GM06990 (cell line): ENCODE results near the gene GLOD5.

Experiments
- DNase-seq: peaks from one replicate; pipeline ENCODE4 v3.0.0-alpha.2; 2011; ENCODE audit not compliant: insufficient read length; ENCODE audit errors: extremely low read depth
- H3K27me3 ChIP-seq: replicated peaks from 2 replicates; pipeline ENCODE4 v1.6.0; 2011; ENCODE audit warnings: low read length; ENCODE audit not compliant: control insufficient read depth, insufficient read depth
- H3K36me3 ChIP-seq: 2 replicates; pipeline ENCODE4 v1.5.1; 2011; ENCODE audit warnings: low read length; ENCODE audit not compliant: control insufficient read depth, insufficient read depth
- H3K4me3 ChIP-seq: replicated peaks from 2 replicates; pipeline ENCODE4 v1.5.1; 2011; ENCODE audit warnings: low read depth, mild to moderate bottlenecking, control low read depth, low read length
- CTCF ChIP-seq: IDR thresholded peaks from 2 replicates; pipeline ENCODE4 v1.5.1; 2011; ENCODE audit warnings: low read length, control low read depth, mild to moderate bottlenecking, inconsistent platforms; ENCODE audit not compliant: insufficient read depth, poor library complexity, severe bottlenecking

Gene GLOD5

GRCh38 chrX:48798318-48798717 lies 36.8 kb downstream of the GLOD5 start:
- no peak for DNase-seq
- TF ChIP-seq CTCF = no peak
- H3K4me3 ChIP-seq = no peak overlapping the region
- H3K27me3 ChIP-seq = no peaks in the 10 kb centered on the region
- H3K36me3 ChIP-seq = no peaks in the 10 kb centered on the region

- peak overlapping the region; percentile 74 for H3K4me3 ChIP-seq
- no peaks in the 10 kb centered on the region; the same call in 1 of the 2 replicates for H3K36me3 ChIP-seq
- H3K27me3 ChIP-seq = no peaks in the 10 kb centered on the region
- no peak for DNase-seq
- no peak for TF ChIP-seq CTCF
Measured at GRCh38 chrX:48800574-48801279, 39.2 kb downstream of the GLOD5 start.

GRCh38 chrX:48801280-48802088 lies 39.9 kb downstream of the GLOD5 start, which contains the start of gene HDAC6:
Gene HDAC6, plus strand, starts transcription at chrX:48802067. Its CDS starts 626 bp downstream, at chrX:48802693.
- peak within 1 kb of the TSS; percentile 74 for H3K4me3 ChIP-seq
- DNase-seq = peak; percentile 98
- no peaks in the 10 kb centered on the region; the same call in 1 of the 2 replicates for H3K36me3 ChIP-seq
- no peak for TF ChIP-seq CTCF
- no peaks in the 10 kb centered on the region for H3K27me3 ChIP-seq

- no peak for TF ChIP-seq CTCF
- DNase-seq = peak; percentile 84
- Histone ChIP-seq H3K27me3 (no peaks in the 10 kb centered on the region), H3K36me3 (no peaks in the 10 kb centered on the region; the same call in 1 of the 2 replicates), H3K4me3 (peak overlapping the region; percentile 63)
Measured at GRCh38 chrX:48802089-48802904, 40.8 kb downstream of the GLOD5 start.

GRCh38 chrX:48802905-48803200 lies 41.3 kb downstream of the GLOD5 start:
- no peaks in the 10 kb centered on the region for H3K27me3 ChIP-seq
- no peaks in the 10 kb centered on the region; the same call in 1 of the 2 replicates for H3K36me3 ChIP-seq
- peak overlapping the region; percentile 63 for H3K4me3 ChIP-seq
- TF ChIP-seq CTCF = no peak
- no peak for DNase-seq
